Osteoblast (primary cell): Measurements from ENCODE around the gene CADPS2. TPM values are rescaled to one million over a fixed set of nuclear protein-coding genes. Genes with fewer than 3 reads are reported as not detected.

ENCODE experiments used
- DNase-seq: peaks from one replicate; pipeline ENCODE4 v3.0.0; 2011; ENCODE audit warnings: low spot score, mixed read lengths; ENCODE audit not compliant: insufficient read length; ENCODE audit errors: missing footprints
- H2AFZ ChIP-seq: 2 replicates; pipeline ENCODE4 v1.6.0; 2011; ENCODE audit warnings: mild to moderate bottlenecking, low read length
- H3K27ac ChIP-seq: 2 replicates; pipeline ENCODE4 v1.5.1; 2011; ENCODE audit warnings: mild to moderate bottlenecking, low read depth, low read length, moderate library complexity
- H3K27me3 ChIP-seq: 2 replicates; pipeline ENCODE4 v1.6.0; 2012; ENCODE audit warnings: mild to moderate bottlenecking, control low read depth, inconsistent platforms, low read length, moderate library complexity; ENCODE audit not compliant: insufficient read depth
- H3K36me3 ChIP-seq: 2 replicates; pipeline ENCODE4 v1.5.1; 2011; ENCODE audit warnings: mild to moderate bottlenecking, low read length, control low read depth, moderate library complexity; ENCODE audit not compliant: insufficient read depth
- H3K4me1 ChIP-seq: 2 replicates; pipeline ENCODE4 v1.5.1; 2011; ENCODE audit warnings: mild to moderate bottlenecking, low read length, control low read depth, moderate library complexity; ENCODE audit not compliant: insufficient read depth
- H3K4me2 ChIP-seq: 2 replicates; pipeline ENCODE4 v1.6.0; 2011; ENCODE audit warnings: mild to moderate bottlenecking, low read length; ENCODE audit not compliant: insufficient read depth
- H3K4me3 ChIP-seq: fragments of 200-600 bp; sonication (generic); 3 replicates; pipeline ENCODE4 v1.5.1; 2012; ENCODE audit warnings: mild to moderate bottlenecking, low read length, inconsistent platforms; ENCODE audit not compliant: insufficient read depth
- H3K79me2 ChIP-seq: 2 replicates; pipeline ENCODE4 v1.6.0; 2012; ENCODE audit warnings: mild to moderate bottlenecking, low read length, control low read depth, inconsistent platforms; ENCODE audit not compliant: insufficient read depth
- H3K9me3 ChIP-seq: 2 replicates; pipeline ENCODE4 v1.5.1; 2011; ENCODE audit warnings: low read depth, low read length, control low read depth
- H4K20me1 ChIP-seq: 2 replicates; pipeline ENCODE4 v1.6.0; 2012; ENCODE audit warnings: mild to moderate bottlenecking, low read length, control low read depth; ENCODE audit not compliant: insufficient read depth
- total RNA-seq: library from RNA; depleted of rRNA; stranded (reverse); fragments of >200 nt; gene quantifications from 2 replicates; pipeline ENCODE4 v1.2.3, GENCODE V29; 2012
- TF ChIP-seq, protein P1 (sequence below): IDR thresholded peaks from 2 replicates; pipeline ENCODE4 v1.5.1; 2011; ENCODE audit warnings: mild to moderate bottlenecking, low read depth, low read length, moderate library complexity; ENCODE audit errors: extremely low read depth

Gene CADPS2
- total RNA-seq, 1 donor = 21.7 TPM

DNA sequence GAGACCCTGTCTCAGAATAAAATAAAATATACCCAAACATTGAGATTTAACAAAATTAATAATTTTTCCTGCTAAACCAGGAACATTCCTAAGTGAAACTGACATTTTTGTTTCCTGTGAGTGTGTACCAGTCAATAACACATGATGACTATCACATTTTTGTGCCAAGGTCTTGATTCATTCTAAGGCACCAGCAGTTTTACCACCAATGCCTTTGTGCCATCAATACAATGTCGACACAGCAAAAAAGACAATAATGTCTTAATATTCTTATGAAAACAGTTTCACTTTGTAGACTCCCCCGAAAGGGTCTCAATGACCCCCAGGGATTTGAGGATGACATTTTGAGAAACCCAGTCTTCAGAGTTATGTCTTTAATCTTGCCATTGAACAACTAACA lies 7.2 kb upstream of the CADPS2 start:
- DNase-seq = no peak
- no peak overlapping the region for H3K27ac ChIP-seq
- no peak overlapping the region for H3K4me2 ChIP-seq
- TF ChIP-seq, protein P1, sequence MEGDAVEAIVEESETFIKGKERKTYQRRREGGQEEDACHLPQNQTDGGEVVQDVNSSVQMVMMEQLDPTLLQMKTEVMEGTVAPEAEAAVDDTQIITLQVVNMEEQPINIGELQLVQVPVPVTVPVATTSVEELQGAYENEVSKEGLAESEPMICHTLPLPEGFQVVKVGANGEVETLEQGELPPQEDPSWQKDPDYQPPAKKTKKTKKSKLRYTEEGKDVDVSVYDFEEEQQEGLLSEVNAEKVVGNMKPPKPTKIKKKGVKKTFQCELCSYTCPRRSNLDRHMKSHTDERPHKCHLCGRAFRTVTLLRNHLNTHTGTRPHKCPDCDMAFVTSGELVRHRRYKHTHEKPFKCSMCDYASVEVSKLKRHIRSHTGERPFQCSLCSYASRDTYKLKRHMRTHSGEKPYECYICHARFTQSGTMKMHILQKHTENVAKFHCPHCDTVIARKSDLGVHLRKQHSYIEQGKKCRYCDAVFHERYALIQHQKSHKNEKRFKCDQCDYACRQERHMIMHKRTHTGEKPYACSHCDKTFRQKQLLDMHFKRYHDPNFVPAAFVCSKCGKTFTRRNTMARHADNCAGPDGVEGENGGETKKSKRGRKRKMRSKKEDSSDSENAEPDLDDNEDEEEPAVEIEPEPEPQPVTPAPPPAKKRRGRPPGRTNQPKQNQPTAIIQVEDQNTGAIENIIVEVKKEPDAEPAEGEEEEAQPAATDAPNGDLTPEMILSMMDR = no peak
- H4K20me1 ChIP-seq = no peaks in the 10 kb centered on the region
- no peak overlapping the region for H3K4me3 ChIP-seq
- no peaks in the 10 kb centered on the region for H3K9me3 ChIP-seq
- no peaks in the 10 kb centered on the region for H3K4me1 ChIP-seq
- H3K79me2 ChIP-seq = no peaks in the 10 kb centered on the region
- no peaks in the 10 kb centered on the region for H3K36me3 ChIP-seq
- no peaks in the 10 kb centered on the region for H3K27me3 ChIP-seq
- no peak overlapping the region for H2AFZ ChIP-seq

DNA sequence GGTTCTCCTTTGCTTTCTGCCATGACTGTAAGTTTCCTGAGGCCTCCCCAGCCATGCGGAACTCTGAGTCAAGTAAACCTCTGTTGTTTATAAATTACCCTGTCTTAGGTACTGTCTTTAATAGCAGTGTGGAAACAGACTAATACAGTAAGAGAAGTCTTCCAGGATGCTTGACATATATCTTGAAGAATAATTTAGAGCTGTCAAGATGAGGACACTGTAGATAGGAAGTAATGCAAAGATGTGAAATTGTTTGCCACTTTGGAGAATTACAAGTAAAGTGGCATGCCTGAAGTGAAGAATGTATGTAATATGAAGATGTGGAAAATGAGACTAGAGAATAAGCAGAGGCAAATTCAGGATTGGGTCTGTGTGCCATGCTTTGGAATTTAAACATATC lies 2.9 kb upstream of the CADPS2 start:
- TF ChIP-seq, protein P1 = no peak
- no peak for DNase-seq
- Histone ChIP-seq H3K9me3 (no peaks in the 10 kb centered on the region), H3K79me2 (no peaks in the 10 kb centered on the region), H3K4me3 (no peak overlapping the region), H3K27me3 (no peaks in the 10 kb centered on the region), H3K4me2 (no peak overlapping the region), H3K27ac (no peak overlapping the region), H4K20me1 (no peaks in the 10 kb centered on the region), H3K4me1 (peaks cover 15% of the 10 kb centered on the region), H3K36me3 (no peaks in the 10 kb centered on the region), H2AFZ (no peak overlapping the region)

DNA sequence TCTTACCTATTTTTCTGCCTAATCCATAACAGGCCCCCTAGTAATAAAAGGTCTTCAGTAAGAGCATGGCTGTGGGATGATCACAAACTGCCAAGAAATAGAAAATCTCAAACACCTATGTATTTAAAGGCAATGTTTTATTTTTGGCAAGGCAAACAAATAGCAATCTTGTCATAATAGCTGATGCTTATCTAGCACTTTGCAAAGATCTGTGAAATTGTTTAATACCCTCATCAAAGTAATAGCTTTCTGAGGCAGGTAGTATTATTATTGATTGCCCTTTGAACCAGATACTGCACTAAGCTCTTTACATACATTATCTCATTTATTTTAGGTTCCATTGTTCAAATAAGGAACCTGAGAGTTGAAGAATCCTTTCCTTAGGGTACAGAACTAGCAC lies 1.6 kb upstream of the CADPS2 start:
- H2AFZ ChIP-seq = no peak overlapping the region
- H3K79me2 ChIP-seq = no peaks in the 10 kb centered on the region
- H3K4me2 ChIP-seq = no peak overlapping the region
- H3K36me3 ChIP-seq = no peaks in the 10 kb centered on the region
- H4K20me1 ChIP-seq = no peaks in the 10 kb centered on the region
- TF ChIP-seq, protein P1 = no peak
- H3K4me1 ChIP-seq = peaks cover 15% of the 10 kb centered on the region
- H3K27ac ChIP-seq = no peak overlapping the region
- DNase-seq = peak; percentile 73
- no peaks in the 10 kb centered on the region for H3K9me3 ChIP-seq
- no peak overlapping the region for H3K4me3 ChIP-seq
- H3K27me3 ChIP-seq = no peaks in the 10 kb centered on the region

DNA sequence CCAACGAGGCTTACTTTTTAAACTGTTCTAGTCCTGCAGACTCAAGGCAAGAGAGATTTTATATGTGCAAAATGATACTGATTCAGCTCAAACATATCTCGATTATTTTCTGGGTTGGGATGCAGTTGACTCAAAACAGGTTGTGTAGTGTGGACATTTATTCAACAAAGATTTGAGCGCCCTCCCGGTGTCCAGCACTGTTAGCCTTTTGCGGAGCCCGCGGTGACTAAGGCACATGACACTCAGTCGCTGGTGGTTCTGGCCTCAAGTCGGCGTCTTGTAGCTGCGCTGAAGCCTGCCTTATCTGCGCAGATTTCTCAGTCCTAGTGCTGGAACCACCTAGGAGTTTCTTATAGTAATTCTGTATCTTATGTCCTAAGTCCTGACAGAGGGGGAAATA lies 938 bp upstream of the CADPS2 start:
- no peaks in the 10 kb centered on the region for H3K27me3 ChIP-seq
- peak overlapping the region; percentile 82 for H3K4me3 ChIP-seq
- H3K9me3 ChIP-seq = no peaks in the 10 kb centered on the region
- peak; percentile 88 for DNase-seq
- H3K4me2 ChIP-seq = peak overlapping the region; percentile 89
- no peaks in the 10 kb centered on the region for H4K20me1 ChIP-seq
- H3K79me2 ChIP-seq = no peaks in the 10 kb centered on the region
- H3K4me1 ChIP-seq = peaks cover 15% of the 10 kb centered on the region
- TF ChIP-seq, protein P1 = no peak
- H3K27ac ChIP-seq = no peak overlapping the region
- no peaks in the 10 kb centered on the region for H3K36me3 ChIP-seq
- peak overlapping the region; percentile 96 for H2AFZ ChIP-seq
